ENCODE measurements around the gene GOLGA5.

DNA sequence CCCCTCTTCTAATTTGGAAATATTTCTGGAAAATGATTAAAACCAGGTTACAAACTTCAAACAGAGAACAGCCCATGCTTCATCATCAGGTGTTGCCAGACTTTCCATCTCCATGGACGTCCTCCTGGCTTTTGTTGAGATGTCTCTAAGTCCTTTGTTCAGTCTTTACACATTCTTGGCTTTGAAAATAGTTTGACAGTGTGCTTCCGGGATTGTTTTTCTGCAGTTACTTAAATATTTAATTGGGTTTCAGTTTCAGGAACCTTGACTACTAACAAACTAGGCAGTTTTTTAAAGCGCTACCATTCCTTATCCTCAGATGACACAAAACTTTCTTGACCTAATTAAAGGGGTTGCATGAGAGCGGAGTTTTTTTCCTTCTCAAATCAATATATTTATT is 47.8 kb downstream of the GOLGA5 start:
- no peak for TF ChIP-seq EZH2 (IDR thresholded peaks at IDR 0.05; ENCODE audit: borderline replicate concordance, low read depth, low read length, severe bottlenecking)
- TF ChIP-seq, protein P1, sequence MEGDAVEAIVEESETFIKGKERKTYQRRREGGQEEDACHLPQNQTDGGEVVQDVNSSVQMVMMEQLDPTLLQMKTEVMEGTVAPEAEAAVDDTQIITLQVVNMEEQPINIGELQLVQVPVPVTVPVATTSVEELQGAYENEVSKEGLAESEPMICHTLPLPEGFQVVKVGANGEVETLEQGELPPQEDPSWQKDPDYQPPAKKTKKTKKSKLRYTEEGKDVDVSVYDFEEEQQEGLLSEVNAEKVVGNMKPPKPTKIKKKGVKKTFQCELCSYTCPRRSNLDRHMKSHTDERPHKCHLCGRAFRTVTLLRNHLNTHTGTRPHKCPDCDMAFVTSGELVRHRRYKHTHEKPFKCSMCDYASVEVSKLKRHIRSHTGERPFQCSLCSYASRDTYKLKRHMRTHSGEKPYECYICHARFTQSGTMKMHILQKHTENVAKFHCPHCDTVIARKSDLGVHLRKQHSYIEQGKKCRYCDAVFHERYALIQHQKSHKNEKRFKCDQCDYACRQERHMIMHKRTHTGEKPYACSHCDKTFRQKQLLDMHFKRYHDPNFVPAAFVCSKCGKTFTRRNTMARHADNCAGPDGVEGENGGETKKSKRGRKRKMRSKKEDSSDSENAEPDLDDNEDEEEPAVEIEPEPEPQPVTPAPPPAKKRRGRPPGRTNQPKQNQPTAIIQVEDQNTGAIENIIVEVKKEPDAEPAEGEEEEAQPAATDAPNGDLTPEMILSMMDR (IDR thresholded peaks at IDR 0.05; ENCODE audit: borderline replicate concordance, extremely low read depth, low read length, poor library complexity, severe bottlenecking) = no peak
